Central memory CD8-positive, alpha-beta T cell (primary cell): Measurements from ENCODE around the gene KSR1.
"Not testable (repeated sequence)": the region's sequence is repeated elsewhere in the genome, so short reads cannot be mapped to it uniquely, and the experiment has no call there.

Experiments
- ATAC-seq: fragments of 150-1000 bp; cut with Tn5 transposase; replicated peaks from 2 replicates; pipeline ENCODE4 v1.10.0; 2022; ENCODE audit warnings: mild to moderate bottlenecking, moderate FRiP score, moderate number of reproducible peaks; ENCODE audit not compliant: poor library complexity, severe bottlenecking; ENCODE audit errors: extremely low read depth
- DNase-seq, 2 donors: peaks; one replicate each; pipeline ENCODE4 v3.0.0; 2021; ENCODE audit warnings: low spot score in 2 of 2
- H3K27ac Mint-ChIP-seq: one replicate; pipeline ENCODE4 v1.8.0; 2022; ENCODE audit warnings: low read depth, mild to moderate bottlenecking, moderate library complexity, mixed read lengths
- H3K27me3 Mint-ChIP-seq: one replicate; pipeline ENCODE4 v1.8.0; 2022; ENCODE audit warnings: mixed read lengths
- H3K36me3 Mint-ChIP-seq: one replicate; pipeline ENCODE4 v1.8.0; 2022; ENCODE audit warnings: mild to moderate bottlenecking, moderate library complexity, mixed read lengths; ENCODE audit not compliant: insufficient read depth
- H3K4me1 Mint-ChIP-seq: one replicate; pipeline ENCODE4 v1.8.0; 2022; ENCODE audit warnings: mixed read lengths
- H3K4me3 Mint-ChIP-seq: one replicate; pipeline ENCODE4 v1.8.0; 2022; ENCODE audit warnings: mild to moderate bottlenecking, moderate library complexity, mixed read lengths
- H3K9me3 Mint-ChIP-seq: one replicate; pipeline ENCODE4 v1.8.0; 2022; ENCODE audit warnings: mixed read lengths

KSR1 gene

GRCh38 chr17:27429666-27430382 is 26.4 kb upstream of the KSR1 start:
- H3K9me3 Mint-ChIP-seq = no peaks in the 10 kb centered on the region
- no peak for ATAC-seq

GRCh38 chr17:27430383-27430840 is 25.8 kb upstream of the KSR1 start:
- no peak overlapping the region for H3K27ac Mint-ChIP-seq
- no peaks in the 10 kb centered on the region for H3K4me1 Mint-ChIP-seq
- ATAC-seq (no peak), DNase-seq (no peak)
- H3K27me3 Mint-ChIP-seq = no peaks in the 10 kb centered on the region
- no peaks in the 10 kb centered on the region for H3K9me3 Mint-ChIP-seq
- H3K36me3 Mint-ChIP-seq = no peaks in the 10 kb centered on the region
- no peak overlapping the region for H3K4me3 Mint-ChIP-seq

More at GRCh38 chr17:27429666-27430382, 26.4 kb upstream of the KSR1 start:
- H3K36me3 Mint-ChIP-seq = no peaks in the 10 kb centered on the region
- no peaks in the 10 kb centered on the region for H3K4me1 Mint-ChIP-seq
- H3K27me3 Mint-ChIP-seq = no peaks in the 10 kb centered on the region
- DNase-seq = no peak
- no peak overlapping the region for H3K4me3 Mint-ChIP-seq
- no peak overlapping the region for H3K27ac Mint-ChIP-seq

- H3K27me3 Mint-ChIP-seq = no peaks in the 10 kb centered on the region
- H3K4me1 Mint-ChIP-seq = no peaks in the 10 kb centered on the region
- ATAC-seq (no peak), DNase-seq (no peak)
- H3K27ac Mint-ChIP-seq = no peak overlapping the region
- no peaks in the 10 kb centered on the region for H3K9me3 Mint-ChIP-seq
- H3K36me3 Mint-ChIP-seq = no peaks in the 10 kb centered on the region
- no peak overlapping the region for H3K4me3 Mint-ChIP-seq
Measured at GRCh38 chr17:27430882-27431491, 25.3 kb upstream of the KSR1 start.

GRCh38 chr17:27433521-27433920 is 22.7 kb upstream of the KSR1 start:
- no peak for DNase-seq
- H3K4me1 Mint-ChIP-seq = no peaks in the 10 kb centered on the region
- H3K4me3 Mint-ChIP-seq = no peak overlapping the region
- no peak for ATAC-seq
- no peaks in the 10 kb centered on the region for H3K9me3 Mint-ChIP-seq
- no peaks in the 10 kb centered on the region for H3K27me3 Mint-ChIP-seq
- no peaks in the 10 kb centered on the region for H3K36me3 Mint-ChIP-seq
- no peak overlapping the region for H3K27ac Mint-ChIP-seq

GRCh38 chr17:27435431-27436070 is 20.7 kb upstream of the KSR1 start:
- ATAC-seq, H3K27ac Mint-ChIP-seq, H3K27me3 Mint-ChIP-seq, H3K9me3 Mint-ChIP-seq, H3K4me1 Mint-ChIP-seq, DNase-seq, H3K4me3 Mint-ChIP-seq, H3K36me3 Mint-ChIP-seq: not testable (repeated sequence)

DNA sequence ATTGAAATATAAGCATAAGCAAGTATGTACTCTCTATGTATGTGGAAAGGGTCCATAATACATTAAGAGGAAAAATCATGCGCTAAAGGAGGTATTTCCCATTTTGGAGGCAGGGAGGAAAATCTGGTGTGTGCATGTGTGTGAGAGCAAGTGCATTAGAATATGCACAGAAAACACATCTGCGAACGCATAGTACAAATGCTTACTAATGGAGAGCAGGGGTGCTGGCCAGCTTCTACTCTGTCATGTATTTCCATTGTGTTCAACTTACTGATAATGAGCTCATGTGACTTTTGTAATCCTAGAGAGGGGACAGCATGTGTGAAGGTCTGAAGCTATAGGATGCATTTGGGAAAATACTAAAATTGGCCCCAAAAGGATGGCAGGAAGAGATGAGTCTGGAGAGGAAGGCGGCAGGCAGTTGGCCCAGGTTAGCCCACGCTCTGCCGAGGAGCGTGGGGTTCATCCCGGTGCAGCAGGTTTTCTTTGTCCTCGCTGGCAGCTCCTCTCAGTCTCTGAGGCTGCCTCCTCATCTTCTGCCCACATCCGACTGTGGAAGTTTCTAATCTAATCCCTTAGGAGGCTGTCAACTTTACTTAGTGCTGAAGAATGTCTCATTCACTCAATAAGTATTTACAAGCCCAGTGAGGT is 17.8 kb upstream of the KSR1 start:
- Mint-ChIP-seq H3K9me3 (no peaks in the 10 kb centered on the region), H3K4me1 (no peaks in the 10 kb centered on the region), H3K27ac (no peak overlapping the region), H3K4me3 (no peak overlapping the region), H3K36me3 (no peaks in the 10 kb centered on the region), H3K27me3 (no peaks in the 10 kb centered on the region)
- DNase-seq = no peak
- no peak for ATAC-seq

- H3K27me3 Mint-ChIP-seq = no peaks in the 10 kb centered on the region
- ATAC-seq (no peak), DNase-seq (no peak)
- no peaks in the 10 kb centered on the region for H3K9me3 Mint-ChIP-seq
- H3K4me1 Mint-ChIP-seq = no peaks in the 10 kb centered on the region
- H3K4me3 Mint-ChIP-seq = no peak overlapping the region
- no peaks in the 10 kb centered on the region for H3K36me3 Mint-ChIP-seq
- H3K27ac Mint-ChIP-seq = no peak overlapping the region
Measured at GRCh38 chr17:27439342-27439741, 16.9 kb upstream of the KSR1 start.

GRCh38 chr17:27442702-27443101 is 13.5 kb upstream of the KSR1 start:
- Mint-ChIP-seq H3K27ac (no peak overlapping the region), H3K4me3 (no peak overlapping the region), H3K27me3 (peaks cover 8% of the 10 kb centered on the region), H3K9me3 (no peaks in the 10 kb centered on the region), H3K4me1 (no peaks in the 10 kb centered on the region), H3K36me3 (no peaks in the 10 kb centered on the region)
- DNase-seq (no peak), ATAC-seq (no peak)

GRCh38 chr17:27443491-27443890 is 12.8 kb upstream of the KSR1 start:
- H3K27me3 Mint-ChIP-seq = peaks cover 8% of the 10 kb centered on the region
- no peak overlapping the region for H3K4me3 Mint-ChIP-seq
- ATAC-seq (no peak), DNase-seq (no peak)
- H3K36me3 Mint-ChIP-seq = no peaks in the 10 kb centered on the region
- H3K9me3 Mint-ChIP-seq = no peaks in the 10 kb centered on the region
- no peaks in the 10 kb centered on the region for H3K4me1 Mint-ChIP-seq
- H3K27ac Mint-ChIP-seq = no peak overlapping the region

GRCh38 chr17:27445971-27446370 is 10.3 kb upstream of the KSR1 start:
- Mint-ChIP-seq H3K27me3 (peaks cover 8% of the 10 kb centered on the region), H3K9me3 (no peaks in the 10 kb centered on the region), H3K27ac (no peak overlapping the region), H3K4me3 (no peak overlapping the region), H3K36me3 (no peaks in the 10 kb centered on the region), H3K4me1 (no peaks in the 10 kb centered on the region)
- ATAC-seq (no peak), DNase-seq (no peak)

- H3K36me3 Mint-ChIP-seq = no peaks in the 10 kb centered on the region
- peaks cover 8% of the 10 kb centered on the region for H3K27me3 Mint-ChIP-seq
- no peaks in the 10 kb centered on the region for H3K4me1 Mint-ChIP-seq
- no peak for DNase-seq
- no peak for ATAC-seq
- no peaks in the 10 kb centered on the region for H3K9me3 Mint-ChIP-seq
- H3K27ac Mint-ChIP-seq = no peak overlapping the region
- no peak overlapping the region for H3K4me3 Mint-ChIP-seq
Measured at GRCh38 chr17:27446569-27447301, 9.5 kb upstream of the KSR1 start.

DNA sequence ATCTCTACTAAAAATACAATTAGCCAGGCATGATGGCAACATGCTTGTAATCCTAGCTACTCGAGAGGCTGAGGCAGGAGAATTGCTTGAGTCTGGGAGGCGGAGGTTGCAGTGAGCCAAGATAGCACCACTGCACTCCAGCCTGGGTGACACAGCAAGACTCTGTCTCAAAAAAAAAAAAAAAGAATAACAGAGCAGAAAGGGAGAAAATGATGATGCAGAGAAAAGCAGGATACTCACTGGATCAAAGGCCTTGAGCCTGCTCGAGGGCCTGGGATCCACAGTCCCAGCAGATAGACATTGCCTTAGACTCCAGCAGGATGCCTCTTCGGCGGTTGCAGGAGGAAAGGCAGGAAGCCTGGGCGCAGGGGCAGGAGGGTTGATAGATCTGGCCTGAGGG is 7.7 kb upstream of the KSR1 start:
- not testable (repeated sequence) for ATAC-seq, DNase-seq

More for the DNA sequence above, 7.7 kb upstream of the KSR1 start:
- not testable (repeated sequence) for H3K27me3 Mint-ChIP-seq, H3K9me3 Mint-ChIP-seq, H3K27ac Mint-ChIP-seq, H3K4me3 Mint-ChIP-seq, H3K36me3 Mint-ChIP-seq, H3K4me1 Mint-ChIP-seq
